HepG2 (cell line): ENCODE results near the gene WNT3. TPM values are rescaled to one million over a fixed set of nuclear protein-coding genes. Genes with fewer than 3 reads are reported as not detected.

Source experiments
- DNMT3B ChIP-seq: conservative IDR thresholded peaks from 2 replicates; pipeline ENCODE4 v1.6.1; 2016; ENCODE audit warnings: missing biosample characterization, control low read depth
- EP300 ChIP-seq, 3 experiments: sonication (generic) in 1 of 3; formaldehyde crosslinking in 1 of 3; IDR thresholded peaks; 2 replicates each; pipeline versions ENCODE4 v1.5.1 to v1.6.1; 2011 to 2020; ENCODE audit warnings: low read depth in 2 of 3, low read length in 2 of 3, borderline replicate concordance in 1 of 3, improper control_type of control experiment in 1 of 3, mild to moderate bottlenecking in 1 of 3, missing genetic modification reagents in 1 of 3, moderate library complexity in 1 of 3
- KDM2A ChIP-seq: sonication (generic); formaldehyde crosslinking; IDR thresholded peaks from 2 replicates; pipeline ENCODE4 v1.4.0; 2020; ENCODE audit warnings: low read depth, missing genetic modification reagents, borderline replicate concordance
- MAZ ChIP-seq, 2 experiments: sonication (generic) in 1 of 2; formaldehyde crosslinking in 1 of 2; IDR thresholded peaks; 2 replicates each; pipeline versions ENCODE4 v1.5.0 to v1.6.1; 2012 to 2020; ENCODE audit warnings: low read depth in 2 of 2, mild to moderate bottlenecking in 2 of 2, borderline replicate concordance in 1 of 2, improper control_type of control experiment in 1 of 2, low read length in 1 of 2, missing genetic modification reagents in 1 of 2, moderate library complexity in 1 of 2
- NCOA2 ChIP-seq: sonication (generic); formaldehyde crosslinking; IDR thresholded peaks from 2 replicates; pipeline ENCODE4 v1.8.0; 2022; ENCODE audit warnings: inconsistent platforms
- POLR2AphosphoS5 ChIP-seq: IDR thresholded peaks from 2 replicates; pipeline ENCODE4 v1.6.1; 2012; ENCODE audit warnings: low read depth, low read length
- PRPF4 ChIP-seq: fragments of 200-400 bp; formaldehyde crosslinking; IDR thresholded peaks from 2 replicates; pipeline ENCODE4 v1.6.1; 2016; ENCODE audit warnings: low read length, low read depth; ENCODE audit not compliant: poor library complexity, severe bottlenecking
- RBM22 ChIP-seq: fragments of 200-400 bp; formaldehyde crosslinking; optimal IDR thresholded peaks from 2 replicates; pipeline ENCODE3; 2017; ENCODE audit warnings: mild to moderate bottlenecking, low read length, moderate library complexity
- RFXANK ChIP-seq: IDR thresholded peaks from 2 replicates; pipeline ENCODE4 v1.6.1; 2016
- RNF2 ChIP-seq: fragments of 450-650 bp; conservative IDR thresholded peaks from 2 replicates; pipeline ENCODE4 v1.6.1; 2016; ENCODE audit warnings: low read depth
- SMAD1 ChIP-seq: sonication (generic); formaldehyde crosslinking; IDR thresholded peaks from 2 replicates; pipeline ENCODE4 v1.4.0; 2020; ENCODE audit warnings: missing genetic modification reagents, low read depth, mild to moderate bottlenecking, borderline replicate concordance
- TEAD2 ChIP-seq: sonication (generic); formaldehyde crosslinking; IDR thresholded peaks from 2 replicates; pipeline ENCODE4 v1.9.0; 2021; ENCODE audit warnings: missing genetic modification reagents
- ZBTB42 ChIP-seq: sonication (generic); formaldehyde crosslinking; IDR thresholded peaks from 2 replicates; pipeline ENCODE4 v1.5.0; 2020; ENCODE audit warnings: mild to moderate bottlenecking, missing genetic modification reagents
- ZNF224 ChIP-seq: sonication (generic); formaldehyde crosslinking; IDR thresholded peaks from 2 replicates; pipeline ENCODE4 v1.5.0; 2020; ENCODE audit warnings: mild to moderate bottlenecking, missing genetic modification reagents
- ZNF570 ChIP-seq: sonication (generic); formaldehyde crosslinking; IDR thresholded peaks from 2 replicates; pipeline ENCODE4 v1.4.0; 2020; ENCODE audit warnings: mild to moderate bottlenecking, missing genetic modification reagents, borderline replicate concordance
- ZNF674 ChIP-seq: sonication (generic); formaldehyde crosslinking; IDR thresholded peaks from 2 replicates; pipeline ENCODE4 v1.5.0; 2020; ENCODE audit warnings: low read depth, mild to moderate bottlenecking, missing genetic modification reagents
- ZNF776 ChIP-seq: sonication (generic); formaldehyde crosslinking; IDR thresholded peaks from 2 replicates; pipeline ENCODE4 v1.4.0; 2020; ENCODE audit warnings: mild to moderate bottlenecking, missing genetic modification reagents
- ZNF782 ChIP-seq: sonication (generic); formaldehyde crosslinking; IDR thresholded peaks from 2 replicates; pipeline ENCODE4 v1.4.0; 2020; ENCODE audit warnings: missing genetic modification reagents, mild to moderate bottlenecking, borderline replicate concordance
- polyA plus RNA-seq, 8 experiments: library from polyadenylated mRNA; depleted of rRNA in 3 of 8; stranded (reverse) in 7 of 8; unstranded in 1 of 8; fragments of >200 nt; fragmentation: Illumina TruSeq in 4 of 8; extraction: Trizol in 4 of 8; gene quantifications; 2 replicates each; pipeline versions ENCODE4 v1.2.1 to v1.2.3, GENCODE V29; 2011 to 2016; ENCODE audit warnings: low read depth in 4 of 8, missing spikeins in 1 of 8, mixed read lengths in 1 of 8; ENCODE audit not compliant: insufficient read depth in 1 of 8
- total RNA-seq, 5 experiments: library from RNA; depleted of rRNA; stranded (reverse); fragments of >200 nt; fragmentation: Illumina TruSeq; extraction: Trizol; gene quantifications; 2 replicates each; pipeline ENCODE4 v1.2.3, GENCODE V29; 2016; ENCODE audit warnings: low read depth in 1 of 5
- TF ChIP-seq, protein P1 (sequence below): sonication (generic); formaldehyde crosslinking; IDR thresholded peaks from 2 replicates; pipeline ENCODE4 v1.8.1; 2023; ENCODE audit warnings: missing genetic modification reagents, mild to moderate bottlenecking, borderline replicate concordance
- TF ChIP-seq, protein P2 (sequence below): sonication (generic); formaldehyde crosslinking; IDR thresholded peaks from 2 replicates; pipeline ENCODE4 v1.4.0; 2020; ENCODE audit warnings: missing genetic modification reagents
- TF ChIP-seq, protein P3 (sequence below): IDR thresholded peaks from 2 replicates; pipeline ENCODE4 v1.6.1; 2016; ENCODE audit warnings: low read depth, control low read depth
- TF ChIP-seq, protein P4 (sequence below): sonication (generic); formaldehyde crosslinking; IDR thresholded peaks from 2 replicates; pipeline ENCODE4 v1.4.0; 2020; ENCODE audit warnings: missing genetic modification reagents

The WNT3 gene
- total and polyA plus RNA-seq, 2 of the 13 experiments (the other 11 are each of a cell fraction or from before 2014, with no cell fraction given) = 8.5 to 10.3 TPM

DNA sequence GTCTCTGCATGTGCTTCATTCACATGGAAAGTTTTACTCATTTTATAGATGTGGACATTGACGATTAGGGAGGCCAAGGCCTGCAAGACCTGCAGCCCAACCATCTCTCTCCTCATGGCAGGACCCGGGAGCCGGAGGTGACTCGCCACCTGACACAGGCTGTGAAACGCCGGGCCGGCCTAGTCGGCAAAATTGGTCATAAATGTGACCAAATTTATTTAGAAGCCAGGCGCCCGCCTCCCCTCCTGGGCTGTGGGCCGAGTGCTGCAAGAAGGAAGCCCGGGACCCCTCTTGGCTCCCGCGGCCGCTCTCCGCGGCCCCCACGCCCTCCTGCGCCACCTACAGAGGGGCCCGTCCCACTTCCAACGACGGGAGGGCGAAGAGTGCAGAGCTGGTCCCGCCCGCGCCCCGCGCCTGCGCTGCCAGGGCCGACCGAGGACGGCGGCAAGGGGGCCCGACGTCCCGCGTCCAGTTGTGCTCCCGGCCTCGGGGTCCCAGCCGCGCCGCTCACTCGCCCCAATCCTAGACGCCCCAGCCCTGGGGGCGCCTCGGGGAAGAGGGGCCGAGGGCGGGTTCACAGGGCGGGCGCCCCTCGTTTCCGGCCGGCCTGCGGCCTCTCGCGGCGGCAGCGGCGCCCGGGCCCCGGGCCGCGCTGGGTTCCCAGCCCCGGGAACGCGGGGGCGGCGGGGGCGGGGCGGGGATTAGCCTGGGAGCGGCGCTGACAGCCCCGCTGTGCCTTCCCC, 47.5 kb downstream of the WNT3 start (continued):
- TF ChIP-seq, protein P1, sequence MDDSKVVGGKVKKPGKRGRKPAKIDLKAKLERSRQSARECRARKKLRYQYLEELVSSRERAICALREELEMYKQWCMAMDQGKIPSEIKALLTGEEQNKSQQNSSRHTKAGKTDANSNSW = no peak
- TF ChIP-seq EP300 (IDR thresholded peaks at IDR 0.05; ENCODE audit: low read depth in 2 of 2, low read length in 2 of 2) = no peak
- no peak for TF ChIP-seq EP300 (CRISPR knock-in tag; IDR thresholded peaks at IDR 0.05; ENCODE audit: borderline replicate concordance)
- TF ChIP-seq ZNF224 (CRISPR knock-in tag) = no peak
- TF ChIP-seq, protein P2, sequence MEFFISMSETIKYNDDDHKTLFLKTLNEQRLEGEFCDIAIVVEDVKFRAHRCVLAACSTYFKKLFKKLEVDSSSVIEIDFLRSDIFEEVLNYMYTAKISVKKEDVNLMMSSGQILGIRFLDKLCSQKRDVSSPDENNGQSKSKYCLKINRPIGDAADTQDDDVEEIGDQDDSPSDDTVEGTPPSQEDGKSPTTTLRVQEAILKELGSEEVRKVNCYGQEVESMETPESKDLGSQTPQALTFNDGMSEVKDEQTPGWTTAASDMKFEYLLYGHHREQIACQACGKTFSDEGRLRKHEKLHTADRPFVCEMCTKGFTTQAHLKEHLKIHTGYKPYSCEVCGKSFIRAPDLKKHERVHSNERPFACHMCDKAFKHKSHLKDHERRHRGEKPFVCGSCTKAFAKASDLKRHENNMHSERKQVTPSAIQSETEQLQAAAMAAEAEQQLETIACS = peak; percentile 54; the same call in 1 of the 2 replicates
- peak; percentile 41; the same call in 1 of the 2 replicates for TF ChIP-seq RNF2
- no peak for TF ChIP-seq PRPF4
- TF ChIP-seq ZBTB42 (CRISPR knock-in tag) = peak; percentile 82
- peak; percentile 74; the same call in 1 of the 2 replicates for TF ChIP-seq ZNF674
- TF ChIP-seq ZNF782 (CRISPR knock-in tag) = no peak
- TF ChIP-seq ZNF776 (CRISPR knock-in tag) = no peak
- no peak for TF ChIP-seq RFXANK (CRISPR knock-in tag)
- TF ChIP-seq, protein P3, sequence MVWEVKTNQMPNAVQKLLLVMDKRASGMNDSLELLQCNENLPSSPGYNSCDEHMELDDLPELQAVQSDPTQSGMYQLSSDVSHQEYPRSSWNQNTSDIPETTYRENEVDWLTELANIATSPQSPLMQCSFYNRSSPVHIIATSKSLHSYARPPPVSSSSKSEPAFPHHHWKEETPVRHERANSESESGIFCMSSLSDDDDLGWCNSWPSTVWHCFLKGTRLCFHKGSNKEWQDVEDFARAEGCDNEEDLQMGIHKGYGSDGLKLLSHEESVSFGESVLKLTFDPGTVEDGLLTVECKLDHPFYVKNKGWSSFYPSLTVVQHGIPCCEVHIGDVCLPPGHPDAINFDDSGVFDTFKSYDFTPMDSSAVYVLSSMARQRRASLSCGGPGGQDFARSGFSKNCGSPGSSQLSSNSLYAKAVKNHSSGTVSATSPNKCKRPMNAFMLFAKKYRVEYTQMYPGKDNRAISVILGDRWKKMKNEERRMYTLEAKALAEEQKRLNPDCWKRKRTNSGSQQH (CRISPR knock-in tag) = no peak
- TF ChIP-seq SMAD1 (CRISPR knock-in tag) = no peak
- peak; percentile 66 for TF ChIP-seq KDM2A
- TF ChIP-seq, protein P4, sequence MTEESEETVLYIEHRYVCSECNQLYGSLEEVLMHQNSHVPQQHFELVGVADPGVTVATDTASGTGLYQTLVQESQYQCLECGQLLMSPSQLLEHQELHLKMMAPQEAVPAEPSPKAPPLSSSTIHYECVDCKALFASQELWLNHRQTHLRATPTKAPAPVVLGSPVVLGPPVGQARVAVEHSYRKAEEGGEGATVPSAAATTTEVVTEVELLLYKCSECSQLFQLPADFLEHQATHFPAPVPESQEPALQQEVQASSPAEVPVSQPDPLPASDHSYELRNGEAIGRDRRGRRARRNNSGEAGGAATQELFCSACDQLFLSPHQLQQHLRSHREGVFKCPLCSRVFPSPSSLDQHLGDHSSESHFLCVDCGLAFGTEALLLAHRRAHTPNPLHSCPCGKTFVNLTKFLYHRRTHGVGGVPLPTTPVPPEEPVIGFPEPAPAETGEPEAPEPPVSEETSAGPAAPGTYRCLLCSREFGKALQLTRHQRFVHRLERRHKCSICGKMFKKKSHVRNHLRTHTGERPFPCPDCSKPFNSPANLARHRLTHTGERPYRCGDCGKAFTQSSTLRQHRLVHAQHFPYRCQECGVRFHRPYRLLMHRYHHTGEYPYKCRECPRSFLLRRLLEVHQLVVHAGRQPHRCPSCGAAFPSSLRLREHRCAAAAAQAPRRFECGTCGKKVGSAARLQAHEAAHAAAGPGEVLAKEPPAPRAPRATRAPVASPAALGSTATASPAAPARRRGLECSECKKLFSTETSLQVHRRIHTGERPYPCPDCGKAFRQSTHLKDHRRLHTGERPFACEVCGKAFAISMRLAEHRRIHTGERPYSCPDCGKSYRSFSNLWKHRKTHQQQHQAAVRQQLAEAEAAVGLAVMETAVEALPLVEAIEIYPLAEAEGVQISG (CRISPR knock-in tag) = peak; percentile 67
- no peak for TF ChIP-seq MAZ (IDR thresholded peaks at IDR 0.05; ENCODE audit: borderline replicate concordance, low read depth, low read length)
- TF ChIP-seq MAZ (CRISPR knock-in tag; IDR thresholded peaks at IDR 0.05; ENCODE audit: low read depth) = peak; percentile 65; the same call in 1 of the 2 replicates
- no peak; the same call in 1 of the 2 replicates for TF ChIP-seq NCOA2
- TF ChIP-seq RBM22 = peak; percentile 49
- no peak for TF ChIP-seq DNMT3B (CRISPR knock-in tag)
- TF ChIP-seq POLR2AphosphoS5 = no peak; the same call in 1 of the 2 replicates
- TF ChIP-seq ZNF570 (CRISPR knock-in tag) = no peak
- peak; percentile 48; the same call in 1 of the 2 replicates for TF ChIP-seq TEAD2 (CRISPR knock-in tag)
